Measurements from ENCODE around the gene CPEB4.

Gene CPEB4

GRCh38 chr5:173970878-173971650, 82.9 kb downstream of the CPEB4 start:
- no peak overlapping the region for H3K4me3 ChIP-seq (ENCODE audit: low read length in 2 of 2)
- H3K27ac ChIP-seq (ENCODE audit: low read length), result no peak overlapping the region

DNA sequence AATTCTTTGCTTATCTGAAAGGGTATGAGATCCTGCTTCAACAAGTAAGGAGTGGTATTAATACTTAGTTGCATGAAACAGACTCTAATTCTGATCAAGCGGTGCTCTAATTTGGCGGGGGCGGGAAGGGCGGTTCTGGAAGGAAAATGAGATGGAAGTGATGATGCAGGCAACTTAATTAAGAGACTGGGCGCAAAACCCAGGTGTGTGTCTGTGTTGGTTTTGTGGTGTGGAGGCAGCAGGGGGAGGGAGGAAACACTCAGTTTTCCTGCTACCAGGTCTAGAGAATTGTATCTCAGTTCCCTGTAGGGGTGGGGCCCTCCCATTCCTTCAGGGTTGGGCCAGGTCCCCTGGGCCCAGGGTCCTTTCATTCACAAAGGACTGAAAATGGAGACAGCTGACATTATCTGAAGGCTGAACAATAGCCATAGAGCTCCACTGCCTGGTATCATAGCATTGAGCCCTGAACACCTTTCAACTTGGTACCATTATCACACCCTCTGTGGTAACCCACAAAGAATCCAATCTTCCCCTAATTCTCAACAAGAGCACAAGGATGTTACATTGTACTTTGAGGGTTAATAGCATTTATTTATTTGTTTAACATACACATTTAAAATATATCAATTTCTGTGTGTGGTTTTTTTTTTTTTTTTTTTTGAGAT, 83.7 kb downstream of the CPEB4 start:
- Histone ChIP-seq H3K36me3 (ENCODE audit: control insufficient read depth in 2 of 2, insufficient read depth in 2 of 2, low read length in 2 of 2) (no peaks in the 10 kb centered on the region), H3K4me3 (ENCODE audit: low read length in 2 of 2) (no peak overlapping the region), H3K9me3 (ENCODE audit: control insufficient read depth in 2 of 2, low read length in 2 of 2) (no peaks in the 10 kb centered on the region), H3K4me1 (ENCODE audit: control insufficient read depth, insufficient read depth, low read length) (peaks cover 11% of the 10 kb centered on the region), H3K27ac (ENCODE audit: low read length) (no peak overlapping the region), H3K9ac (ENCODE audit: low read length in 2 of 2) (no peak overlapping the region), H3K27me3 (ENCODE audit: control insufficient read depth in 1 of 2, insufficient read depth in 2 of 2, low read length in 2 of 2) (no peaks in the 10 kb centered on the region)

More at GRCh38 chr5:173970878-173971650, 82.9 kb downstream of the CPEB4 start:
- Histone ChIP-seq H3K9ac (ENCODE audit: low read length in 2 of 2) (no peak overlapping the region), H3K4me1 (ENCODE audit: control insufficient read depth, insufficient read depth, low read length) (peaks cover 11% of the 10 kb centered on the region), H3K27me3 (ENCODE audit: control insufficient read depth in 1 of 2, insufficient read depth in 2 of 2, low read length in 2 of 2) (no peaks in the 10 kb centered on the region), H3K9me3 (ENCODE audit: control insufficient read depth in 2 of 2, low read length in 2 of 2) (no peaks in the 10 kb centered on the region), H3K36me3 (ENCODE audit: control insufficient read depth in 2 of 2, insufficient read depth in 2 of 2, low read length in 2 of 2) (no peaks in the 10 kb centered on the region)

DNA sequence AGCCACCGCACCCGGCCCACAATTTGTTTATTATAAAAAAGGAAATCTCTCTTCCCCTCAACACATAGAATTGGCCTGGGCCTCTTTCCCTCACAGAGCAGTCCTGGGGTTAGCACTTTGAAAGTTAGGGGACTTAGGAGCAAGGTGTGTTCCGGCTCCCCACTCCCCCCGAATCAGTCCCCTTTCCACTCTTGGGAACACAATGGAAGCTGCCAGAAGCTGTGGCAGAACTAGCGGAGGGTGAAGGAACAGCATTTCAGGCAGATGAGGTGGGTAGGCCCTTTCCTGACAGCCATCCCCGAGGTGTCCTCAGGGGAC, 84.4 kb downstream of the CPEB4 start:
- peak overlapping the region; percentile 64 to 78 for H3K4me3 ChIP-seq (ENCODE audit: low read length in 2 of 2)
- H3K36me3 ChIP-seq (ENCODE audit: control insufficient read depth in 2 of 2, insufficient read depth in 2 of 2, low read length in 2 of 2), result no peaks in the 10 kb centered on the region
- H3K27ac ChIP-seq (ENCODE audit: low read length), result no peak overlapping the region
- no peaks in the 10 kb centered on the region for H3K9me3 ChIP-seq (ENCODE audit: control insufficient read depth in 2 of 2, low read length in 2 of 2)
- peaks cover 11% of the 10 kb centered on the region for H3K4me1 ChIP-seq (ENCODE audit: control insufficient read depth, insufficient read depth, low read length)
- peak overlapping the region; percentile 49 to 55 for H3K9ac ChIP-seq (ENCODE audit: low read length in 2 of 2)
- no peaks in the 10 kb centered on the region for H3K27me3 ChIP-seq (ENCODE audit: control insufficient read depth in 1 of 2, insufficient read depth in 2 of 2, low read length in 2 of 2)

GRCh38 chr5:173972925-173973615, 84.9 kb downstream of the CPEB4 start:
- peak overlapping the region; percentile 64 to 78 for H3K4me3 ChIP-seq (ENCODE audit: low read length in 2 of 2)
- H3K9me3 ChIP-seq (ENCODE audit: control insufficient read depth in 2 of 2, low read length in 2 of 2), result no peaks in the 10 kb centered on the region
- no peaks in the 10 kb centered on the region for H3K27me3 ChIP-seq (ENCODE audit: control insufficient read depth in 1 of 2, insufficient read depth in 2 of 2, low read length in 2 of 2)
- peaks cover 11% of the 10 kb centered on the region for H3K4me1 ChIP-seq (ENCODE audit: control insufficient read depth, insufficient read depth, low read length)
- H3K36me3 ChIP-seq (ENCODE audit: control insufficient read depth in 2 of 2, insufficient read depth in 2 of 2, low read length in 2 of 2), result no peaks in the 10 kb centered on the region
- no peak overlapping the region for H3K27ac ChIP-seq (ENCODE audit: low read length)
- H3K9ac ChIP-seq (ENCODE audit: low read length in 2 of 2), result peak overlapping the region; percentile 50 to 79

- H3K27me3 ChIP-seq (ENCODE audit: control insufficient read depth in 1 of 2, insufficient read depth in 2 of 2, low read length in 2 of 2), result no peaks in the 10 kb centered on the region
- peak overlapping the region; percentile 64 to 78 for H3K4me3 ChIP-seq (ENCODE audit: low read length in 2 of 2)
- H3K9me3 ChIP-seq (ENCODE audit: control insufficient read depth in 2 of 2, low read length in 2 of 2), result no peaks in the 10 kb centered on the region
- H3K4me1 ChIP-seq (ENCODE audit: control insufficient read depth, insufficient read depth, low read length), result peaks cover 11% of the 10 kb centered on the region
- H3K9ac ChIP-seq (ENCODE audit: low read length in 2 of 2), result peak overlapping the region; percentile 50 to 79
- H3K36me3 ChIP-seq (ENCODE audit: control insufficient read depth in 2 of 2, insufficient read depth in 2 of 2, low read length in 2 of 2), result no peaks in the 10 kb centered on the region
- H3K27ac ChIP-seq (ENCODE audit: low read length), result no peak overlapping the region
Measured at GRCh38 chr5:173973616-173973969, 85.4 kb downstream of the CPEB4 start.

- no peaks in the 10 kb centered on the region for H3K27me3 ChIP-seq (ENCODE audit: control insufficient read depth in 1 of 2, insufficient read depth in 2 of 2, low read length in 2 of 2)
- H3K9ac ChIP-seq (ENCODE audit: low read length in 2 of 2), result no peak overlapping the region
- H3K4me3 ChIP-seq (ENCODE audit: low read length in 2 of 2), result no peak overlapping the region
- no peaks in the 10 kb centered on the region for H3K36me3 ChIP-seq (ENCODE audit: control insufficient read depth in 2 of 2, insufficient read depth in 2 of 2, low read length in 2 of 2)
- H3K4me1 ChIP-seq (ENCODE audit: control insufficient read depth, insufficient read depth, low read length), result peaks cover 11% of the 10 kb centered on the region
- H3K27ac ChIP-seq (ENCODE audit: low read length), result no peak overlapping the region
- H3K9me3 ChIP-seq (ENCODE audit: control insufficient read depth in 2 of 2, low read length in 2 of 2), result no peaks in the 10 kb centered on the region
Measured at GRCh38 chr5:173974688-173975239, 86.6 kb downstream of the CPEB4 start.

DNA sequence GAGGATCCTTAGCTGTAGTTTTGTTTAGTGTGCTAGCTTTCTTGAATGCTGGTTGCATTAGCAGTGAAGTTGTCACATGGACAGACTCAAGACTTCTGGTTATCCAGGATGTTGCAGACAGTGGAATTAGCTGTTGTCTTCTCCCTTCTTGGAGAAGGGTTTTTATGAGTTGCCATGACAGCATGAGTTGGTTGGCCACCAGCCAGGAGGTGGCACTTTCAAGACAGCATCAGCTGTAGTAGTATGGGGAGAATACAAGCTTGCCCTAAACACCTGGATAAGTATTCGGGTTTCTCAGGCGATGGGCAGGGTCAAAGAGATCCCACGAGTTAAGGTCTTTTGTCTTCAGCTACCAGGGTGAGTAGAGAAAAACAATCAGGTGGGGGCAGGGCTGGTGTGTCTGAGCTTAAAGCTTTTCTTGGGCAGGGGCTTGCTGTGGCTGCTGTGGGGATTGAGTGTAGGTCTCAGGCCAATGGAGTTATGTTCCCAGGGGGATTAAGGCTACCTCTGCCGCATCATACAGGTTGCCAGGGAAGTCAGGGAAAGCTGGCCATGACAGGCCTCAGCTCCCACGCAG, 93.1 kb downstream of the CPEB4 start:
- Histone ChIP-seq H3K27ac (ENCODE audit: low read length) (no peak overlapping the region), H3K9me3 (ENCODE audit: control insufficient read depth in 2 of 2, low read length in 2 of 2) (no peaks in the 10 kb centered on the region), H3K4me1 (ENCODE audit: control insufficient read depth, insufficient read depth, low read length) (no peaks in the 10 kb centered on the region), H3K4me3 (ENCODE audit: low read length in 2 of 2) (no peak overlapping the region), H3K27me3 (ENCODE audit: control insufficient read depth in 1 of 2, insufficient read depth in 2 of 2, low read length in 2 of 2) (peaks cover 4 to 8% of the 10 kb centered on the region in 2 donors), H3K9ac (ENCODE audit: low read length in 2 of 2) (no peak overlapping the region), H3K36me3 (ENCODE audit: control insufficient read depth in 2 of 2, insufficient read depth in 2 of 2, low read length in 2 of 2) (no peaks in the 10 kb centered on the region)

- no peaks in the 10 kb centered on the region for H3K9me3 ChIP-seq (ENCODE audit: control insufficient read depth in 2 of 2, low read length in 2 of 2)
- H3K27ac ChIP-seq (ENCODE audit: low read length), result no peak overlapping the region
- H3K36me3 ChIP-seq (ENCODE audit: control insufficient read depth in 2 of 2, insufficient read depth in 2 of 2, low read length in 2 of 2), result no peaks in the 10 kb centered on the region
- H3K27me3 ChIP-seq (ENCODE audit: control insufficient read depth in 1 of 2, insufficient read depth in 2 of 2, low read length in 2 of 2), result peaks cover 4 to 8% of the 10 kb centered on the region in 2 donors
- H3K4me1 ChIP-seq (ENCODE audit: control insufficient read depth, insufficient read depth, low read length), result no peaks in the 10 kb centered on the region
- H3K9ac ChIP-seq (ENCODE audit: low read length in 2 of 2), result no peak overlapping the region
- H3K4me3 ChIP-seq (ENCODE audit: low read length in 2 of 2), result no peak overlapping the region
Measured at GRCh38 chr5:173984218-173984617, 96.1 kb downstream of the CPEB4 start.

DNA sequence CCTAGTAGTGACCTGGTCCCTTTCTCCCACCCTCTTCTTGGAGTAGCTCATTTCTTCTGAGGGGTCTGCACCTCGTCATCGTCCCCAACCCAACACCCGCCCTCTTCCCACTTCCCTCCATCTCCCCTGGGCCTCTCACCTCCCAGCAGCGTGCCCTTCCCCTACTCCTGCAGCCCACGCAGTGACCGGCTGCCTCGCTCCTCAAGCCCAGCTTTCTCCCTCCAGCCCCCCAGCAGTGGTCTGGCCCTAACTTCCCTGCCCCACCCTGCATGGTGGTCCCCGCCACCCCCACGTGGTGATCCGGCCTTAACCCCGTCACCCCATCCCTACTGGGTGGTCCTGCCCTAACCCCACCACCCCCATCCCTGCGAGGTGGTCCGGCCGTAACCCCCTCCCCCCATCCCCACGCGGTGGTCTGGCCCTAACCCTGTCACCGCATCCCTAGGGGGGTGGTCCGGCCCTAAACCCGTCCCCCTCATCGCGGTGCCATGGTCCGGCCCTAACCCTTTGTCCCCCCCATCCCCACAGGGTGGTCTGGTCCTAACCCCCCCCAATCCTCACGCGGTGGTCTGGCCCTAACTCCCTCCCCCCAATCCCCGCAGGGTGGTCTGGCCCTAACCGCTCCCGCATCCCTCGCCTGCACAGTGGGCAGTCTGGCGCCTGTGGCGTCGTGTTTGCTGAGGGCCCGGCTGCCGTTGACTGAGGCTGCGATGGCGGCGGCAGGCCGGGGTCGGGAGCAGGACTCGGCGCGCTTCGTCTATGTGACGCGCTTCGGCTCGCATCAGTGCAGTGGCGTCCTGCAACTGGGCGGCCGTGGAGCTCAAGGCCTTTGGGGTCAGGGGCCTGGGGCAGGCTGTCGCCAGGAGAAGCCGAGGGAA, 100.6 kb downstream of the CPEB4 start, which contains the start of gene C5orf47:
TSS of gene C5orf47 (plus strand) at position 617 of the 878 bp plus-strand sequence. CDS start at position 711, 94 bp downstream.
- H3K9ac ChIP-seq (ENCODE audit: low read length in 2 of 2), result no peak within 1 kb of the TSS
- H3K27ac ChIP-seq (ENCODE audit: low read length), result no peak within 1 kb of the TSS
- H3K4me3 ChIP-seq (ENCODE audit: low read length in 2 of 2), result no peak within 1 kb of the TSS
- H3K27me3 ChIP-seq (ENCODE audit: control insufficient read depth in 1 of 2, insufficient read depth in 2 of 2, low read length in 2 of 2), result no peaks in the 10 kb centered on the region
- no peaks in the 10 kb centered on the region for H3K36me3 ChIP-seq (ENCODE audit: control insufficient read depth in 2 of 2, insufficient read depth in 2 of 2, low read length in 2 of 2)
- no peaks in the 10 kb centered on the region for H3K4me1 ChIP-seq (ENCODE audit: control insufficient read depth, insufficient read depth, low read length)
- no peaks in the 10 kb centered on the region for H3K9me3 ChIP-seq (ENCODE audit: control insufficient read depth in 2 of 2, low read length in 2 of 2)

Measured in stomach smooth muscle (tissue), 2 donors.